HG02981 (cell line): ENCODE data around the gene CLDN6.

Source experiments
- ATAC-seq: cut with Tn5 transposase; IDR thresholded peaks from one replicate; pipeline ENCODE4 v1.9.1; 2021; ENCODE audit warnings: mild to moderate bottlenecking, moderate library complexity; ENCODE audit not compliant: unreplicated experiment

The CLDN6 gene

DNA sequence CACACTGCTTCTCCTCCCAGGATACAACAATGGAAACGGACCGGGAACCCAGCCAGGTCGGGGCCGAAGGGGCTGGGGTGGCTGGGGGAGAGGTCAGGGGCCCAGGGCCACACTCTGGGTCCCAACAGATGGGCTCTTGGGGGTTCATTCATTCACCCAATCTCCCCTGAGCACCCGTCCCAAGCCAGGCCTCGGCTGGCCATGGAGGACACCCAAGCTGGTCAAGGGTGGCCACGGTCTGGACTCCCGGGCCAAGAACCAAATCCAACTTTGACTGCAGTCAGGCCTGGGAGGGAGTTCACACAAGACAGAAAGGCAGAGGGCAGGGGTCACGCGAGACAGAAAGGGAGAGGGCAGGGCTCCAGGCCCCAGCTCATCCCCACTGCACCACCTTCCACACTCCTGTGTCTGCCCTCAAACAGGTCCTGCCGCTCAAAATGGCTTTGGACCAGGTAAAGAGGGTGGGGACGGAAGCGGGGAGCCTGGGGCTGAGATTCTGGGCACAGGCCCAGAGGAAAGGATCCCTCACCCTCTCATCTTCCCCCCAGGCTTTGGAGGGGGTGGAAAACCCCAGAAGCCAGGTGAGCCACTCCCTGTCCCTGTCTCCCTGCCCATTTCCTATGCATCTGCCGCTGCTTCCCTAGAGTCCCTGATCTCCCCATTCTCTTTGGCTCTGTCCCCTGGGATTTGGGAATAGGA, 25.5 kb downstream of the CLDN6 start:
- ATAC-seq, result no peak

- no peak for ATAC-seq
Measured at GRCh38 chr16:2991566-2992261, 26.3 kb downstream of the CLDN6 start.

DNA sequence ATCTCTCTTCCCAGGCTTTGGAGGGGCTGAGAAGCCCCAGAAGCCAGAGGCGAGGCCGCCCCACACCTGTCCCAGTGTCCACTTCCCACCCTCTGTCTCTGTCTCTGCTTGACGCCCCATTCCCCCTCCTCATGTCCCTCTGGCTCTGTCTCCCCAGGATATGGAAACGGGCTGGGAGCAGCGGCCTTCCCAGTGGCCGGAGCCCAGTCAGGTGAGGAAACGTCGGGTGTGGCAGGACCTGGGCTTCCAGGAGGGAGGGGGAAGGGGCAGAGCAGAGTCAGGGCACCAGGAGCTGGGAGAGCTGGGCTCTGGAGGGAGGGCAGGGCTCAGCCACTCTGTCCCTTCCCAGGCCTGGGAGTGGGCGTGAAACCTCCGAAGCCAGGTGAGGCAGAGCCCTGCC, 27.1 kb downstream of the CLDN6 start:
- no peak for ATAC-seq

- ATAC-seq, result no peak
Measured at GRCh38 chr16:2988590-2989099, 29.3 kb downstream of the CLDN6 start.

DNA sequence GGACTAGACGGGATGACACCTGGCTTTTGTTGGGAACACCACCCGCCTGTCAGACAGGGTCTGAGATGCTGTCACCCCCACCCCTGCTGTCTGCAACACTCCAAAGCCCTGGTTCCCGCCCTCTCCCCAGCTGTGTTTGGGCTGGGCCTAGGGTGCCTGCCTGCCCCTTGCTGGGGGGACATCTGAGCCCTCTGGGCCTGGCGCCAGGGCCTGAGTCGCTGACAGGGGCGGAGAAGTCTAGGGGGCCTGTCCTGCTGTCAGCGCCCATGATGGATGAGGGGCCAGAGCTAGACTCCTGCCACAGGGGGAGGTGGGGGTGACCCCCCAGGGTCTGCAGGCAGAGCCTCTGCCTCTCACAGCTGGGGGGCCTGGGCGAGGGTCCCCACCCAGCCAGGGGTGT, 30.1 kb downstream of the CLDN6 start:
- ATAC-seq, result no peak

DNA sequence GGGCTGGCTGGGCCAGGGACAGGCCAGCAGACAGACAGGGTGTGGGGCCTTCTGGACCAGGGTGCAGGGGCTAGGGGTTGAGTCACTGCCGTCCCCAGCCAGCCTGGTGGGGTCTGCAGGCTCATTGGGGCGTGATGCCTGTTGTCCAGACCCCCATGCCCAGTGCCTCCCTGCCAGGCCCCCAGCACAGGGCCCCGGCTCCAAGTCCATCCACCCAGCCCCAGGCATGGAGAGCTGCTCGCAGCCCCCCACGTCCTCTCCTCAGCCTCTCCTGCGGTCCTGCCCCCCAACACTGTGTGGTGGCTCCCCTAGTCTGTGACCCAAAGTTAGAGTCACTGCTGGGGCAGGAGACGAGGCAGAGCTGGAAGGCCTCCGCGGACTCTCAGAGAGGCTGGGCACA, 30.7 kb downstream of the CLDN6 start:
- no peak for ATAC-seq

- ATAC-seq, result no peak
Measured at GRCh38 chr16:2986623-2987188, 31.3 kb downstream of the CLDN6 start.

DNA sequence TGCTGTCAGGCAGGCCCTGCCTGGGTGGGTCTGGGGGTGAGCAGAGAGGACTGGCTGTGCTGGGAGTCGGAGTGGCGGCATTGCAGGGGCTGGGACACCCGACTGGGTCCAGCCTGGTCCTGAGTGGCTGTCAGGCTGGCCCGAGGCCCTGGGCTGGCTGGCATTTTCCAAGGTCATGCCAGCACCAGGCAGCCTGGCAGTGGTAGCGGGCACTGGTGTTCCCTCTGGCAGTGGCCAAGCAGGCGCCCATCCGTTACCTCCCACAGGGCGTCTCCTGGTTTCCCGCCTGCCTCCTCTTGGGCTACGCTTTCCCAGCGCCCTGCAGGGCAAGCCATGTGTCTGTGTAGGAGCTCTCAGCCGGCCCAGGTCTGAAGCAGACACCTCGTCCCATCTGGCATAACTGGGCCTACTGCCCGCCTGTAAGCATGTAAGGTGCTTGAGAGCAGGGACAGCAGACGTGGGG, 32.1 kb downstream of the CLDN6 start:
- ATAC-seq, result no peak

DNA sequence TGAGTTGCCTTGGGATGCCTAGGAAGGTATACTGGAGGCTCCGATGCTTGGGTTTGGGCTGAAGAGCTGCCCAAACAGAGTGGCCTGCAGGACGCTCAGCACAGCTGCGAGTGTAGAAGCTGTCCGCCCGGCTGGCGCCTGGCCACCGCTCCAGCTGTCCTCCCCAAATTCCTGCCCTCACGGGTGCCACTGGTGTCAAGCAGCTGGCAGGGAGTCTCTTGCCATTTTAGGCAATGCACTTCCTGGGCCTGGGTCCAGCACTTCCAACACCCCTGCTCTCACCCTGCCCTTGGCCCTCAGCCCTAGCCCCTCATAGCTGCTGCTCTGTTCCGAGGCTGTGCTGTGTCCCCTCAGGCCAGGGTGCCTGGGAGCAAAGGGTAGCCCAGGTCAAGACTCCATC, 32.5 kb downstream of the CLDN6 start:
- ATAC-seq, result no peak

- no peak for ATAC-seq
Measured at GRCh38 chr16:2983706-2984136, 34.3 kb downstream of the CLDN6 start.

DNA sequence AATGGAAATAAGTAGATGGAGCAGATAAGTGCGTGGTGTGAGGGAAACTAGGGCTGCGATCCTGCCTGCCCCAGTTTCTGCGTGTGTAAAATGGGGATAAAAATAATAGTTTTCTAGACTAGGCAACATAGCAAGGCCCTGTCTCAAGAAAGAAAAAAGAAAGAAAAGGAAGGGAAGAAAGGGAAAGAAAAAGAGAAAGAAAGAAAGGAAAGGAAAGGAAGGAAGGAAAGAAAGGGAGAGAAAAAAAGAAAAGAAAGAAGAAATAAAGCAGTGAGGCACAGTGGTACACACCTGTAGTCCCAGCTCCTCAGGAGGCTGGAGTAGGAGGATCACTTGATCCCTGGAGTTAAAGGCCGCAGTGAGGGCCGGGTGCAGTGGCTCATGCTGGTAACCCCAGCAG, 35.6 kb downstream of the CLDN6 start:
- ATAC-seq, result no peak

- no peak for ATAC-seq
Measured at GRCh38 chr16:2981899-2982250, 36.1 kb downstream of the CLDN6 start.

GRCh38 chr16:2981177-2981898, 36.6 kb downstream of the CLDN6 start:
- ATAC-seq, result no peak

DNA sequence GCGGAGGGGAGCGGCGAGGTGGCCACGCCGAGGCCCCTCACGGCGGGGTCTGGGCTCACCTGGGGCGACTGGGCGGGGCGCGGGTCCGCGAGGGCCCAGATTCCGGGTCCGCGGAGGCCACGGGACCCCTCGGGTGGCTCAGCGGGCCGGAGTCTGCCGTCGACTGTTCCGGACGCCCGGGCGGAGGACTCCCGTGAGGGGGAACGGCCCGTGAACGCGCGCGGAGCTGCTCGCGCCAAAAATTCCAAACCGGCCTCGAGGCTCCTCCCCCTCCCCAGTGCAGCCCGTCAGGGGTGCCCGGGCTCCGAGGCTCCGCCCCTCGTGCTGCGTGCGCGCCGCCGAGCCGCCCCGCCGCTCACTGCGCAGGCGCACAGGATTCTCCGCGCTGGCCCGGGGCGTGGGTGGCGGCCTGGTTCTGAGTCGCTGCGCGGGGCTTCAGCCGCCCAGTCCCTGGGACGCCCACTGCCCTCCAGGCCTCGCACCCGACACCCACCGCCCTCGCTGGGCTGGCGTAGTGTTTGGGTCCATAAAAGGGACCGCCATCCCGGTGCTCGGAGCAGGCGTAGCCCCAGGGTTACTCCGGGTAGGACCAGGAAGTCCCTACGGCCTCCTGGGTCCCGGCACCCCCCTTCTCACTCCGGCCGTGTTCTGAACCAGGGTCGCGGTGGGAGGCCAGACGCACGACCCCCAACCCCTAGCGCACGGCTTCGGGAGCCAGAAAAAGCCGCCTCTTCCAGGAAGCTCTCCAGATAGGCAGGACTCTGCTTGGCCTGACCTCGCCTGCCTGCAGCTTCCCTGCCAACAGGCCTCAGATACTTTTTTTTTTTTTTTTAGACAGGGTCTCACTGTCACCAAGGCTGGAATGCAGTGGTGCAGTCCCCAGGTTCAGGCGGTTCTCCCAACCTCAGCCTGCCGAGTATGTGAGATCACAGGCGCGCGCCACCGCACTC, 37.5 kb downstream of the CLDN6 start, which contains the start of gene PKMYT1:
Gene PKMYT1, minus strand, starts transcription at position 220 of the 950 bp plus-strand sequence. CDS start 789 bp downstream, outside the sequence.
- ATAC-seq, result peak; percentile 76

GRCh38 chr16:2979669-2980226, 38.2 kb downstream of the CLDN6 start:
- no peak for ATAC-seq

DNA sequence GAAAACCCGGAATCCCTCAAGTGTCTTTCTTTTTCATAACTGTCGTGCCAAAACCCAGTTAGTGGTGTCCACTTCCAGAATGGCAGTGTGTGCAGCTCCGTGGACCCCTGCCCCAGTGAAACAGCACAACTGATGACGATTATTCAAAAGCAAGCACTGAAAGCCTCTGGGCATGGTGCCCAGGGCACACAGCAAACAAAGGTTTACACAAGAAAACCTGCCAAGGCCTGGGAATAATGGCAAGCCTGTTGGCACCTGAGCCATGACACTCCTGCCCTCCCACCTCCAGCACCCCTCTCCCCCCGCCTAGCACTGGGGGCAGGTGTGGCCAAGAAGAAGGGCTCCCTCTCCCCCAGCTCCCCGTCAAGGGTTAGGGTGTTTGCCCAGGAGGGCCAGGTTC, 40.5 kb downstream of the CLDN6 start:
- ATAC-seq, result no peak

DNA sequence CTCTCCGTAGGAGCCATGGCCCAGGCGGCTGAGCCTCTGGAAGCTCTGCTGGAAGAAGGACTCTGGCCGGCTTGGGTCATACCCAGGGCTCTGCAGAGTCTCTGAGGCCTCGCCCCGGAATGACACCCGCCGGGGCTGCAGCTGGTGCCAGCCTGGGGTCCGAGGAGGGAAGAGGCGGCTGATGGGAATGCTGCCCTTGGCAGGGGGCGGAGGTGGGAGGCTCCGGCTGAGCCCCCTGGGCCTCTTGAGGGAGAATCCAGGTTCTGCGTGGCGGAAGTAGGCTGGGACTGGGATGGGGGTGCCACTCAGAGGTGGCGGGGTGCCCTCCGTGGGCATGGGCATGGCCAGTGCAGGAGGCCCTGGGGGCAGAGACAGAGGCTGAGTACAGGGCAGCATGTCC, 41.3 kb downstream of the CLDN6 start:
- ATAC-seq, result no peak

DNA sequence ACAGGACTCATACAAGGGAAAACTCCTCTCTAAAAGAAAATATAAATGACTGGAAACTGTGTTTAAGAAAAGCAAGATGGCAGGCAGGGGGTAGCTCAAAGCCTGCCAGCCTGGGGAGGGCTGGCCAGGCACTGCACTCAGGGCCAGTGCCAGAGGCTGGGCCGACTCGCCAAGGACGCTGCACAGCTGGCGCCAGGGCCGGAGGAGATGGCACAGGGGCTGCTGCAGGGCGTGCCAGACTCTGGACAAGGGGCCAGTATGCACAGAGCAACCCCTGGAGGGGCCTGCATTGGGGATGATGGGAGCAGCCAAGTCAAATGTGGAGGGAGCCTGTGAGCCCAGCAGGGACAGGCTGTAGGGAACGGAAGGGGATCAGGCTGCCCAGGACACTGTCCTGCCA, 41.8 kb downstream of the CLDN6 start:
- ATAC-seq, result no peak

DNA sequence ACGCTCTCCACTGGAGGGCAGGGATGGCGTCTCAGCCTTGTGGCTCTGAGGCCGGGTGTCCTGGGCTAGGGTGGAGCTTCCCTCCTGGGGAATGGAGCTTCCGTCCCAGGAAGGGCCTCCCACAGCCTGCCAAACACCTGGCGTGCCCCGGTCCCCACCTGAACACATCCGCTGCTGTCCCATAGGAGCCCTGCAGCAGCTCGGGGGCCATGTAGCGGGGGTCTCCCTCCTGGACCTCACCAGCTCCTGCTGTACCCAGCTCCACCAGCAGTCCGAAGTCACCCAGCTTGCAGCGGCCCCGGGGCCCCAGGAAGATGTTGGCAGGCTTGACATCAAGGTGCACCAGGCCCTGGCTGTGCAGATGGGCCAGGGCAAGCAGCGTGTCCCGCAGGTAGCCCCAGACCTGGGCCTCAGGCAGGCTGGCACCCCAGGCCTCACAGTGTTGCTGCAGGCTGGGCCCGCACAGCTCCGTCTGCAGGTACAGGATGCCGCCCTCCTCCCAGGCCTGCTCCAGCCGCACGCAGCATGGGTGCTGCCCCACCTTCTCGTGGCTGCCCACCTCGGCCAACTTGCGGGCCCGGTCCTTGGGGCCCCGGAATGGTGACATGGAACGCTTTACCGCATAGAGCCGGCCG, 42.7 kb downstream of the CLDN6 start:
- ATAC-seq, result no peak
